ENCODE results near the gene SCN1A.

DNA sequence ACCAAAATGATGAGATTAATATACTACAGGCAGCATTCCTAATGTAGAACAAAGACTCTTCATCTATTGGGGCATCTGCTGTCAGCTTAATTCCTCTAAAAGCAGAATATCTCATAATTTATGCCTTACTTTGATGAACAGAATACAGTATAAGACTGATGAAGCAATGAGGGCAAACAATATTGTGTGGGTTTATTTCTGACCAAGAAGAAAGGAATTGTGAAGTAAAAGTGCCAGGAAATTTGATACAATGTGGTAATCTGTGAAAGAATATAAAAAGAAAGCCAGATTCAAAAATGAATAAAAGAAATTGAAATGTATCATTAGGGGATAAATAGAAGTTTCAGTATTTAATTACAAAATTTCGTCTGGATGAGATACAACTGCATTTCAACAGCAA lies 95.5 kb downstream of the SCN1A start:
- TF ChIP-seq, protein P1, sequence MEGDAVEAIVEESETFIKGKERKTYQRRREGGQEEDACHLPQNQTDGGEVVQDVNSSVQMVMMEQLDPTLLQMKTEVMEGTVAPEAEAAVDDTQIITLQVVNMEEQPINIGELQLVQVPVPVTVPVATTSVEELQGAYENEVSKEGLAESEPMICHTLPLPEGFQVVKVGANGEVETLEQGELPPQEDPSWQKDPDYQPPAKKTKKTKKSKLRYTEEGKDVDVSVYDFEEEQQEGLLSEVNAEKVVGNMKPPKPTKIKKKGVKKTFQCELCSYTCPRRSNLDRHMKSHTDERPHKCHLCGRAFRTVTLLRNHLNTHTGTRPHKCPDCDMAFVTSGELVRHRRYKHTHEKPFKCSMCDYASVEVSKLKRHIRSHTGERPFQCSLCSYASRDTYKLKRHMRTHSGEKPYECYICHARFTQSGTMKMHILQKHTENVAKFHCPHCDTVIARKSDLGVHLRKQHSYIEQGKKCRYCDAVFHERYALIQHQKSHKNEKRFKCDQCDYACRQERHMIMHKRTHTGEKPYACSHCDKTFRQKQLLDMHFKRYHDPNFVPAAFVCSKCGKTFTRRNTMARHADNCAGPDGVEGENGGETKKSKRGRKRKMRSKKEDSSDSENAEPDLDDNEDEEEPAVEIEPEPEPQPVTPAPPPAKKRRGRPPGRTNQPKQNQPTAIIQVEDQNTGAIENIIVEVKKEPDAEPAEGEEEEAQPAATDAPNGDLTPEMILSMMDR (IDR thresholded peaks at IDR 0.05), result no peak
- TF ChIP-seq FOXJ3 (CRISPR knock-in tag; IDR thresholded peaks at IDR 0.05; ENCODE audit: borderline replicate concordance), result no peak
- no peak for TF ChIP-seq E2F5 (CRISPR knock-in tag; IDR thresholded peaks at IDR 0.05)
- TF ChIP-seq NR2C2 (CRISPR knock-in tag; IDR thresholded peaks at IDR 0.05), result no peak
- TF ChIP-seq SP1 (CRISPR knock-in tag; conservative IDR thresholded peaks at IDR 0.05), result no peak
- TF ChIP-seq, protein P2, sequence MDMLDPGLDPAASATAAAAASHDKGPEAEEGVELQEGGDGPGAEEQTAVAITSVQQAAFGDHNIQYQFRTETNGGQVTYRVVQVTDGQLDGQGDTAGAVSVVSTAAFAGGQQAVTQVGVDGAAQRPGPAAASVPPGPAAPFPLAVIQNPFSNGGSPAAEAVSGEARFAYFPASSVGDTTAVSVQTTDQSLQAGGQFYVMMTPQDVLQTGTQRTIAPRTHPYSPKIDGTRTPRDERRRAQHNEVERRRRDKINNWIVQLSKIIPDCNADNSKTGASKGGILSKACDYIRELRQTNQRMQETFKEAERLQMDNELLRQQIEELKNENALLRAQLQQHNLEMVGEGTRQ (CRISPR knock-in tag; IDR thresholded peaks at IDR 0.05), result no peak
- no peak for TF ChIP-seq IRF2 (CRISPR knock-in tag; IDR thresholded peaks at IDR 0.05; ENCODE audit: borderline replicate concordance, low read depth)
- TF ChIP-seq MLX (CRISPR knock-in tag; IDR thresholded peaks at IDR 0.05), result no peak
- TF ChIP-seq GABPB1 (CRISPR knock-in tag; IDR thresholded peaks at IDR 0.05), result no peak
- no peak for TF ChIP-seq ZBTB21 (CRISPR knock-in tag; IDR thresholded peaks at IDR 0.05; ENCODE audit: borderline replicate concordance)
- TF ChIP-seq, protein P3, sequence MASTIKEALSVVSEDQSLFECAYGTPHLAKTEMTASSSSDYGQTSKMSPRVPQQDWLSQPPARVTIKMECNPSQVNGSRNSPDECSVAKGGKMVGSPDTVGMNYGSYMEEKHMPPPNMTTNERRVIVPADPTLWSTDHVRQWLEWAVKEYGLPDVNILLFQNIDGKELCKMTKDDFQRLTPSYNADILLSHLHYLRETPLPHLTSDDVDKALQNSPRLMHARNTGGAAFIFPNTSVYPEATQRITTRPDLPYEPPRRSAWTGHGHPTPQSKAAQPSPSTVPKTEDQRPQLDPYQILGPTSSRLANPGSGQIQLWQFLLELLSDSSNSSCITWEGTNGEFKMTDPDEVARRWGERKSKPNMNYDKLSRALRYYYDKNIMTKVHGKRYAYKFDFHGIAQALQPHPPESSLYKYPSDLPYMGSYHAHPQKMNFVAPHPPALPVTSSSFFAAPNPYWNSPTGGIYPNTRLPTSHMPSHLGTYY (CRISPR knock-in tag; IDR thresholded peaks at IDR 0.05), result no peak
- TF ChIP-seq NFYB (CRISPR knock-in tag; conservative IDR thresholded peaks at IDR 0.05; ENCODE audit: low read depth), result no peak
- no peak for TF ChIP-seq ARID4B (CRISPR knock-in tag; IDR thresholded peaks at IDR 0.05; ENCODE audit: borderline replicate concordance)

Data from WTC11 (cell line).